T-helper 22 cell (primary cell): Measurements from ENCODE around the gene GAS2.

Source experiments
- DNase-seq: peaks from one replicate; pipeline ENCODE4 v3.0.0-alpha.2; 2020; ENCODE audit warnings: low read depth

Gene GAS2

DNA sequence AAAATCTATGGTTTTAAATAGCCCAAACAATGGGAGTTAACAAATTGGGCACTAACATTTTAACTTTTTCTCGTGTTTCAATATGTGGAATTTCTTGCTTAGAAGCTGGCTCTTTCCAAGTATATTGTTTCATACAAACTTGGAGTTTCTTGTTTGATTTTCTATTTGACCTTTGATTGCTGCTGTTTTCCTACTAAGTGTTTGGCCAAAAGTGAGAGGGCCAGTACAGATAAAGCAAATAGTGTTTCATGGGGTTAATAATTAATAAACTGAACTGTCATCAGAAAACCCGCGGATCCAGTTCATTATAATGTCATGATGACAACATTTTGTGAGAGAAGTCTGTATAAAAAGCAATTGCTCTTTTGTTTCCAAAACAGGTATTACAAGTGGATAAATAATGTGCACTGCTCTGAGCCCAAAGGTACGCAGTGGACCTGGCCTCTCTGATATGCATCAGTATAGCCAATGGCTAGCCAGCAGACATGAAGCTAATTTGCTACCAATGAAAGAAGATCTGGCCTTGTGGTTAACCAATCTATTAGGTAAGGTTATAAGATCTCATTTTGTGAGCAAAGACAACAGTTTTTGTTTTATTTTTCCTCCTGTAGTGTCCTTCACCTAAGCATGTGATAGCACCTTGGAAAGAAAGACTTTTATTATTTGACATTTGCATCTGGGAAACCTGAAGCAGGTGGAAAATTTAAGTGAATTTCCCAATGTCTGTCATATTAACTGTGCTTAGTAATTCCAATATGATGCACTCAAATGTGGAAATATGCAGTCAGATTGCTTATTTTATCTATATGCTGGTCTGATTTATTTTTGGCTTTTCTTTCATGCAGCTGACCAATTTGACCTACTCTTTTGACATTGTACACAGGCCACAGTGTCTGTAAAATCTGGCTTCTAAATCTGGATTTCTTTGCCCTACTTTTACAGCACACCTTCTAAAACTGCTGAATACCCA, 8.3 kb downstream of the GAS2 start:
- no peak for DNase-seq

DNA sequence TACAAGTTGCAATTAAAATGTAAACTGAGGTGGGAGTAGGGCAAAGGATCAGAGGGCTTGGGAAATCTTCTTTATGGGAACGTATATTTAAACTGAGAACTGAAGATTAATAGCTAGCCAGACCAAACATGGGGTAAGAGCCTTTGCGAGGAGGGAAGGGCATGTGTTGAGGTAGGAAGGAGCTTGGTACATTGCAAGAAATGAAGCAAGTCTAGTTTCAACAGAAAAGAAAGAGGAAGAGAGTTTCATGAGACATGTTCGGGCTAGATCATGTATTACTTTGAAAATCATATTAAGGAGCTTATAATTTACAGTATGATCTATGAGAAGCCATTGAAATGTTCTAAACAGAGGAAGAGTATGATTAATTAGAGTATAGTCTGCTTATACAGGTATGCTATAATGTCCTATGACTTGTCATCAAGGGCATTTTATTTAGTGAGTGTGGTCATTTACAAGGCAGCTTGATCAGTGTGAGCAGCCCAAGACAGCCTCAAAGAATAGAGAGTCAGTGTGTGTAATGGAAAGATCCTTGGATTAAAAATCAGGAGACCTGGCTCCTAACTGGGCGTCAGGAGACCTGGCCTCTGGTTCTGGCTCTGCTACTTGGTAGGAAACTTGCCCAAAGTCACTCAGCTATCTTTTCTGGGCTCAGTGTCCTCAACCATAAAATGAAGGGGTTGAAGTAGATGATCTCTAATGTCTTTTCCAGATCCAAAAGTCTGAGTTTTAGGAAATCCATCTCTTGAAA, 10.9 kb downstream of the GAS2 start:
- no peak for DNase-seq

DNA sequence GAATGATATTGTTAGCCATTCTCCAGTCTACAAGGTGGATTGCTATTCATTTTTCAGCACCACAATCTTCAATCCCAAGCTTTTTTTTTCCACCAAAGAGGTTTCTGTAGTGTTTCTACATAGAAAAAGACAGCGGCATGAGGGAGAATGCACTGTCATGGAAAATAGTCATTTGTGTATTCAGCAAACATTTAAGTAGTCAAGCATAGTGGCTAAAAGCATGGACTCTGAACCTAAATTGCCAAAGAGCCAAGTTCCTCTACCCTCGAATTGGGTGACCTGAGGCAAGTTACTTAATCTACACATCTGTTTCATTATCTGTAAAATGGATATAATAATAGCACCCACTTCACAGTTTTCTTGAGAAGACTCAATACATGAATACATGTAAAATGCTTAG, 14.2 kb downstream of the GAS2 start:
- DNase-seq: no peak

DNA sequence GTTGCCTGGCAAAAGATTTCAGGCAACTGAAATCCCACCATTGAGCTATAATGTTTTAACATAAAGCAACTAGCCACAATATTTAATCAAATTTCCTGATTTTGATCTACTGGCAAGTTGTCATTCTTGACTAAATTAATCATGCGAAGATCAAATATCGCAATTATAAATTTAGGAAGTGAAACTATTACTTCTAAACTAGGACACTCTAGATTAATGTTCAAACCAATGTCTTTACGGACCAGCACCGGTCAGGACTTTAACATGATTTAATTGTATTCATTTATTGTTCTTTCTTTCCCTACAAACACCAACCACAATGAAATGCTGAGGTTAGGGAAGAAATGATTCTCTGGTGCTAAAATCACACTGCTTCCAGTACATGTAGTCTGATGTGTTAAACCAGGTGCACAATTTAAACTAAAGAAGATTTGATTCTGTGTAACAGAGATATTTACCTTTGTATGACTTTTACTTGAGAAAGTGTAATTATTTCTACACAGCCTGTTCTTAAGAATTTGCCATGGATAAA, 14.9 kb downstream of the GAS2 start:
- no peak for DNase-seq

DNA sequence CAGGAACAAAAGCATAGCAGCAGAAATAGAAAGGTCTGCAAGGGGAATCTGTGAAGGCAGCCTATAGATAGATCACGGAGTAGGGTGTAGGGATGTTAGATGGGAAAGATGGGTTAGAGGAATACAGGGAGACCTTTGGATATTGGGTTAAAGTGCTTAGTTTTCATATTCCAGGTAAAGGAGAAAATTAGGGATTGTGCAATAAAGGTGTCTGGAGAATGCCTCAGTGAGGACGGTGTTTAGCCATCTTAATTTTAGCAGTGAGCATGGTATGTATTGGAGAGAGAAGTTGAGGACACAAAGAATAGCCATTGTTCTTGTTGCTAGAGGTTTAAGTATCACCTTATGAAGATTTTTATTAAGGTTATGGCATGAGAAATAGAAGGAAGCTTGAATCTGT, 17.7 kb downstream of the GAS2 start:
- no peak for DNase-seq

DNA sequence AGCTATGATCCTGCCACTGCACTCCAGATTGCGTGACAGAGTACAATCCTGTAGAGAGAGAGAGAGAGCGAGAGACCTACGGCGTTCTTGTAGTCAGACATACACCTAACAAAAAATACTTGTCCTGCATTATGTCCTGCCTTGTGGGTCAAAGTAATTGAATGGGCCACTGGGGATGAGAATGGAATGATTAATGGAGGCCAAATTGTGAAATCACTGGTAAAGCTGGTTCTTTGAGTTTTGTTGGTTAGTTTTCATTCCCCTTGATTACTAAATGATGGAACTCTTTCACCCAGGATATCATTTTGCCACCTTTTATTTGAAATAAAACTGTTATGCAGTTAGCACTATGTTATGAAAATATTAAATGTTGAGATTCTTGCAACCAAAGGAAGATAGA, 18.7 kb downstream of the GAS2 start:
- DNase-seq: no peak

DNA sequence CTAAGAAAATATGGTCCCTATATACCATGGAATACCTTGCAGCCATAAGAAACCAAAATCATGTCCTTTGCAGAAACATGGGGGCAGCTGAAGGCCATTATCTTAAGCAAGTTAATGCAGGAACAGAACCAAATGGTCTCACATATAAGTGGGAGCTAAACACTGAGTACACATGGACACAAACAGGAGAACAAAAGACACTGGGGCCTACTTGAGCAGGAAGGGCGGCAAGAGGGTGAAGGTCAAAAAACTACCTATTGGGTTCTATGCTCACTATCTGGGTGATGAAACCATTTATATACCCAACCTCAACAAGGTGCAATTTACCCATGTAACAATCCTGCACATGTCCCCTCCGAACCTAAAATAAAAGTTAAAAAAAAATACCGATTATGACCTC, 22.5 kb downstream of the GAS2 start:
- no peak for DNase-seq

DNA sequence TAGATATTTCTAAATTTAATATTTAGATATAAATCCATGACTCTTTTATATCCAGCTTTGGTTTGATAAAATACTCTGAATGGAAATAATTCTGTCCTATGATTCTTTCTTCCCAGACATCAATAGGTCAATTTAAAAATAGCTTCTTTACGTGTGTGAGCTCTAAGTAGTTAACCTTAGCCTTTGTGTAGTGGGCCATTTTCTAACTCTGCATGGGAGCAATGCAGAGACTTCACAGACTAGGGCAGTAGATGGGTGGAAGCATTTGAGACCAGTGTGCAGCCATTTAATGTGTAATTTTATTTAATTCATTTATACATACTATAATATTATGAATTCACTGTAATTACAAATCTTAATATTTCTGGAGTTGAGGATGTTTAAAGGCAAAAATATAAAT, 23.8 kb downstream of the GAS2 start:
- no peak for DNase-seq

DNA sequence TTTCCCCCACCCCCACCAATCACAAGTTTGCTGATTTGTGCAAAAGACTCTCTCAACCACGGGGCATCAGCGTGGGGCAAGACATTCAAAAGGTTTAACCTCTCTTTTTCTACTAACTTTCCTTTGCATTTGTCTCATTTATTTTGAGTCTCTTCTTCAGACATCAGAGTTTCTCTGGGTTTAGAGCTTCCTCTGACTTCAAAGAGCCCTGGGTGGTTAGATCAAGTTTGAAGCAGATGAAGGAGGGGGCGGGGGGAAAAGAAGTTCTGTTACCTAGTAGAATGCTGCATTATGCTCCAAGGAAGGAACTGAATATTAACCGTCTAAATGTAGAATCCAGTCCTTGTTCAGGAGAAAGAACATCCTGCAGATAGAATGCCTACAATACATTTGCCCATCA, 24.5 kb downstream of the GAS2 start:
- DNase-seq: no peak

DNA sequence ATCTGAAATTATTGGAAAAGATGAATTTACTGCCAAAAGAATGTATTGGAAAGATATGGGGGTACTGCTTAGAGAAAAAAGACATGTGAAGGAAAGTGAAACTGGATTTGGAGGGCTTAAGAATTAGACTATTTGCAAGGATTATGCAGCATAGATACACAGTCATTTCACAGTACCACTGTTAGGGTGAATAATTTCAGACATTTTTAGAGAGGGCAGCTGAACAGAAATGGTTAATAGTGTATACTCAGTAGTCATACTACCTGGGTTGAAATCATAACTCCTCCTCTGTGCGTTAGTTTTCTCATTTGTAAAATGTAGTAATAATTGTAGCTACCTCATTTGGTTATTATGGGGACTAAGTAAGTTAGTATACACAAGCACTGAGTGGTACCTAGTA, 33.0 kb downstream of the GAS2 start:
- DNase-seq: no peak

DNA sequence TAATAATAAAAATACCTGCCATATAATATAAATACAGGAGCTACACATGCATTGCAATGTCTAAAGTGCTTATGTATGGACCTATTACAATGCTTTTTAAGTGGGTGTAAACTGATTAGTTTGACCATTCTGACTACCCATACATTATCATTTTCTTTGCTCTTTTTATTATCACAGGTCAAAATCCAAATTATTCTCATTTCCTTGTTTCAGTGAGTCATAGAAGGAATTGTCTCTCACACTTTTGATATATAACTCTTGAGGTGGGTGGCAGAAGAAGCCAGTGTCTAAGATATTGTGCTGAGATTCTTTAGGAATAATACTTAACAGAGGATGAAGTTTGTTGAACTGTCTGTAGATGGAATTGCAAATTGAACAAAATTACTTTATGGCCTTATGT, 35.6 kb downstream of the GAS2 start:
- no peak for DNase-seq

DNA sequence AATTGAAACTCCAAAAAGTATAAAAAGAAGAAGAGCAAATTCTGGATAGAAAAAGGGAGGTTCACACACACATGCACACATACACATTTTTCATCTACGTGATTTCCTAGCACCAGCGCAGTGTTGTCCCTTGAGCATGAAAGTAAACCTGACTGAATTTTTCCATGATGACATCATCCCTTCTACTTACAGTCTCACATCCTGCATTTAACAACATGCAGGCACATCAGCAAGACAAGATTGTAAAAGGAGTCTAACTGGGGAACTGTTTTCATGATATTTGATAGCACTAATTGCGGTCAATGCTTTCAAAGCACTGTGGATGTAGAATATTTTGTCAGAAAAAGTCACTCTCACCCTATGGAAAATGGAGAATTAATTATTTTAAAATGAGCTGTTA, 36.6 kb downstream of the GAS2 start:
- no peak for DNase-seq

DNA sequence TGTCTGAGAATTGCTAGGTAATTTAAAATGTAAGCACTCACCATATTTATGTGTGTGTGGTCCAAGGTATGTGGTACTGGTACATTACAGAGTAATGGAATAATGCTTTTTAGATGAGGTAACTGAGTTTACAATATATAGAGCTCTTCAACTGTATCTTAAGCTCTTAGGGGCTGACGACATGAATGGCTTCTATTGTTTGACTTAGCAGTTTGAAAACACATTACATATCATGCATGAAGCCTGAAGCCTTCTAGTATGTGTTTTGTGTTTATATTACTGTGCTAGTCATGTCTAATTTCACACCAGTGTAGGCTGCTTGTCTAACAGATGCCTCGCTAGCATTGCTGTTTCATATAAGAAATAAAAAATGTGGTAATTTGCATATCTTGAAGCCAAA, 37.2 kb downstream of the GAS2 start:
- no peak for DNase-seq

DNA sequence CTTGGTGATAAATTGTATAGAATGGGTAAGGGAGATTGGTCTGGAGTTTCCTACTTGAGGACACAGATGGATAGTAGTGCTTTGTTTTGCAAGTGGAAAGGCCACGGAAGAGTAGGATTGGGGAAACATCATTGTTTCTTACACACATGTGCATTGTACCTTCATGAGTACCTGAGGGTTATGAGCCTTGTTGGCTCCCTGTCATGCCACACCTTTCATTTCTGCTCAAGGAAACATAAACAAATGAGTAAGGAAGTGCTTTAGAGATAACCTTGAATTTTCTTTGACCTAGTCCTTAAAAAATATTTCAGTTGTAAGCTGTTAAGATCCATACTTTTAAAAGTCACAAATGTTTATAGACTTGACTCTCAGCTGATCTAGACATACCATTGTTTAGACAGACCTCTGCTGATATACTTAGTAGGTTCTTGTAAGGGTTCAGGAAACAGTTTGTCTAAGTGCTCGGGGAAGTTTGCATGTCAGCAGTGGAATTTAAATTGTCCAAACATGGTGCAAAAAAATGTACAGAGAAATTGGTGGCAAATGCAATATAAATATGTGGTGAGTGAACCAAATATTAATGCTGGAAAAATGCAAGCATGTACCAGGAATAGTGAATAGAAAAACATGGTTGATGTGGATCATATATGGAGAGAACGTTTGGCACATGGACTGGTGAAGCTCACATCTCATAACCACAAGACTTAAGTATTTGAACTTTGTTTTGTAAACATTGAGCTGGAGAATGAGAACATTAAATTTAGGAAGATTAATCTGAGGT, 40.9 kb downstream of the GAS2 start:
- DNase-seq: no peak

DNA sequence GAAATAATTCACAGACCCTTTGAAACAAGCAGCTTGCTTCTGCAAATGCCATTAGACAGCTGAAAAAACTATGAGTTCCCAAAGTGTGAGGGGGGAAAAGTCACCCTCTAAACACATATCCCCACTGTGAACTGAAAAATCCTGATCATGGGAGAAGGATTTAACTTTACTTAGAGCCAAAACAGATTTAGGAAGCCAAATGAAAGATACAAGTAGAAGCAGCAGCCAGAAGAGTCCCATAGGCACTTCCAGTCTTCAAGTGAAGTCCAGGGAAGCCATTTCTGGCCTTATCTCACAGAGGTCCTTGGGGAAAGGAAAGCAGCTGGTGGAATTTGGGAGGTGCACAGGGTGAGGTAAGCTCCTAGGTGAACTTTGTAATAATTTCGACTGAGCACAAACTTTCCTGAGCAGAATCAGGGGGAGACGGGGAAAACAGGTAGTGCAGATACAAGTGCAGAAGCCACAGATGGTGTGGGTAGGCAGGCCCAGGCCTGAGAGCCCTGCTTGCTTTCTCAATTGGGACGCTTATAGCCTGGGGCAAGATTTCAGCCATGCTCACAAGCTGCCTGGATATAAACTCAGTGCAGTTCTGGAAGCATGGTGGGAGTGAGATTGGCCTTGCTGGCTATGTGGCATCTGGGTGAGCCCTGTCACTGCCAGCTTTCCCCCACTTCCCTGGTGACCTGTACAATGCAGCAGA, 44.8 kb downstream of the GAS2 start:
- DNase-seq: no peak

DNA sequence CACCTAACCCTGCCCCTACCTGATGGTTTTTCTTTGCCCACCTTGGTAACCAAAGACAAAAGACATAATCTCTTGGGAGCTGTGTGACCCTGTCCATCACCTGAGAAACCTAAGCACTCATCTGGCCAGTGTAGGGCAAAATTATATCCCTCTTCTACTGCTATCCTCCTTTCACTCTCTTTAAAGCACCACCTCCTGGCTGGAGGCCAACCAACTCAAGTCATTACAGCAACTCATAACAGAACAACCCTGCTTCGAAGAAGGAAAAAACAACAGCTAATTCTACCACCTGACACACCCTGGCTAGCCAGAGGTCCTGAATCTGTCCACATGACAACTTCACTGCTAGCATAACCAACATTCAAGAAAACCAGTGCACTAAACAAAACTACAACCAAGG, 45.5 kb downstream of the GAS2 start:
- DNase-seq: no peak

DNA sequence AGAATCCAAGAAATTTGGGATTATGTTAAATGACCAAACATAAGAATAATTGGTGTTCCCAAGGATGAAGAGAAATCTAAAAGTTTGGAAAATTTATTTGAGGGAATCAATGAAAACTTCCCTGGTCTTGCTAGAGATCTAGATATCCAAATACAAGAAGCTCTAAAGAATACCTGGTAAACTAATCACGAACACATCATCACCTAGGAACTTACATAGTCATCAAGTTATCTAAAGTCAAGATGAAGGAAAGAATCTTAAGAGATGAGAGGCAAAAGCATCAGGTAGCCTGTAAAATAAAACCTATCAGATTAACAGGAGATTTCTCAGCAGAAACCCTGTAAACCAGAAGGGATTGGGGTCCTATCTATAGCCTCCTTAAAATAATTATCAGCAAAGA, 46.9 kb downstream of the GAS2 start:
- no peak for DNase-seq

DNA sequence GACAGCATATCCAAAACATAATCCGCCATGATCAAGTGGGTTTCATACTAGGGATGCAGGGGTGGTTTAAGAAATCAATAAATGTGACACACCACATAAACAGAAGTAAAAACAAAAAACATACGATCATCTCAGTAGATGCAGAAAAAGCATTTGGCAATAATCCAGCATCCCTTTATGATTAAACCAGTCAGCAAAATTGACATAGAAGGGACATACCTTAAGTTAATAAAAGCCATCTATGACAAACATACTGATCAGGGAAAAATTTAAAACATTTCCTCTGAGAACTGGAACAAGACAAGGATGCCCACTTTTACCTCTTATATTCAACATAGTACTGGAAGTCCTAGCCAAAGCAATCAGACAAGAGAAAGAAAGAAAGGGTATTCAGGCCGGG, 49.6 kb downstream of the GAS2 start:
- DNase-seq: no peak

DNA sequence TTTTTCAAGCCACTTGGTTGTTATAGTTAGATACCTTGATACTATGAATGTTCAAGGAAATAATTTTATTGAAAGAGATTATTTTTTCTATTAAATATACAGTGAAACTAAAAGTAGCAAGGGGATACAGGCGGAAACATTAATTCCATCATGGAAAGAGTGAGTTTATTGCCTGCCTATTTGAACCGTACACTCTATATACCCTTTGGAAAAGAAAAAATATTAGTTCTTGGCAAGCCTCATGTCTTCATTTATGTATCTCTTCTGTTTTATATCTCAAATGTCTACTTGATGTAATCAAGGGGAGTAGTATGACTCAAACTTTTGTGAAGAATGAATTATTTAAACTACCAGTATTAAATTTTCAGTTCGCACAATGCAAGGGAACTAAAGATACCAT, 54.0 kb downstream of the GAS2 start:
- DNase-seq: no peak

DNA sequence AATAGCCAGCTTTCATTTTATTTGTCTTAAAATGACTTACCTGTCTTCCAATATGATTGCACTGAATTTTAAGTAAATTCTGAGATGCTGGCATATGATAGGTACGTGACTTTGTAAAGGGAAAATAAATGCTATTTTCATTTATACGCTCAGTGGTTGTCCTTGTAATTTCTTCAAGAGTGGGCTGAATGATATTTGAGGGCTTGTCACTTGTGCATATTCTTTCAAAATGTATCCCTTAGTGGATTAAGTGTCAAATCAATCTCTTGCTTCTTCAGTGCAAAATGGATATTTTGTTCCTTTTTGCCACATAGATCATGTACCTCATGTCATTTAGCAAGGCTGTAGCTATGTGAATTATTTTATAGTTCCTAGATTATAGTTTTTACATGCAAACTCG, 56.9 kb downstream of the GAS2 start:
- DNase-seq: no peak

DNA sequence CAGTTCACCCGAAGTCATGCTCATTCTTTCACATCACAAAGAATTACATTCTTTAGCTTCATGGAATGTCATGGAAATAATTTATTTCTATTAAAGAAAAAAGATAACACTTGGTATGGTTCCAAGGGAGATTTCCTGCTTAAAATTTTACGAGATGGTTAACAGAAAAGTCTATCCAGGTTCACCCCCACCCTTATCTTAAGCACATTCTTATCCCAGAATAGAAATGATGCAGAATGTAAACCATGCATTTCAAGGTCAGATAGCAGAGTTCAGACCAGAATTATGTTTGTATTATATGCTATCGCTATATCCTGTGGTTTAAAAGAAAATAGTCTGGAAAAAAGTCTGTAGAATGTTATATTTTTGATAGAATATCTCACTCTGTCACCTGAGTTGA, 58.7 kb downstream of the GAS2 start:
- DNase-seq: no peak
